ENCODE measurements around the gene VPS33B.
"Not testable (repeated sequence)": the region's sequence is repeated elsewhere in the genome, so short reads cannot be mapped to it uniquely, and the experiment has no call there.

The VPS33B gene

DNA sequence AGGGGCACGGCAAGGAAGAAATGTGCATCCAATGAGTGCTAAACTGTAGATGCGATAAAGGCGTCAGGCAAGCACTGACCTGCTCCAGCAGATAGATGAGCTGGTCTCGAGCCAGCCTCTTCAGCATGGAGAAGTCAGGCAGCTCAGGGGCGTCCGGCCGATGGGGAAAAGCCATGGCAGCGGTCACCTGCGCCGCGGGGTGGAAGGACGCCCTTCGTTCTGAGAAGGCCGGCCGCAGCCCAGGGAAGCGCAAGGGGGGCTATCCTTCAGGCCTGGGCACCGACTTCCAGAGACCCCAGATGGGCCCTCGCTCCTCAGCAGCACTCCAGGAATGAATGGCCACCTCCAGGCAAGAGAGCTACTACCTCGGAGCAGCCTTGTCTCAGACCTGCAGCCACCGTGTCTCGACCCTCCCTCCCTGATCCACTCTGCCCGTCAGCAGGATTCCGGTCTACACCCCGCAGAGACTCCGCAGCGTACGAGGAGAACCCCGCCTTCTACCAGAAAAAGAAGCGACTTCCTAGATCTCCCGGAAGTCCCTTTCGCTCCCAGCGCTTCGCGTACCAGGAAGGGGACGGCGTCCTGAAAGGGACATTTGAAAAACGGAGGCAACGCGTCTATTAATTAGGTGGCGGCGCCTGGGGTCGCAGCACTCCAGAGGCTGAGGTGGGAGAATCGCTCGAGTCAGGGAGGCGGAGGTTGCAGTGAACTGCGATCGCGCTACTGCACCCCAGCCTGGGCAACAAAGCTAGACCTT, at the start of gene VPS33B:
VPS33B (minus strand) TSS at position 520 of the 757 bp plus-strand sequence; CDS start at position 175, 345 bp downstream.
- peak; percentile 87 for DNase-seq (ENCODE audit: low spot score)

GRCh38 chr15:91072161-91072560, 49.8 kb upstream of the VPS33B start:
- DNase-seq (ENCODE audit: low spot score) = no peak

- no peak for DNase-seq (ENCODE audit: low spot score)
These were observed 48.5 kb upstream of the VPS33B start for GRCh38 chr15:91070872-91071271.

GRCh38 chr15:91068966-91069365, 46.6 kb upstream of the VPS33B start:
- no peak for DNase-seq (ENCODE audit: low spot score)

DNA sequence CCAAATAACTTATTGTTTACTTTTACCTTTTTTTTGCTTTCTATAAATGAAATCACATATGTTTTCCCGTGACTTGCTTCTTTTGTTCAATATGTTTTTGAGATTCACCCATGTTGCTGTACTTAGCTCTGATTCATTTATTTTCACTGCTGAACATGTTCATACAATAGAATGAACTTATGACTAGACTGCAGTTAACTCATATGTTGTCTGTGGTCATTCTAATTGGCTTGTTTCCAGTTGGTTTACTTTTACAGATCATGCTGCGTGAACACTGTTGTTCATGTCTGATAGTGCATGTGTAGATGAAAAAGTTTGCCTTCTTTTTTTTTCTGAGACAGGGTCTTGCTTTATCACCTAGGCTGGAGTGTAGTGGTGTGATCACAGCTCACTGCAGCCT, 46.0 kb upstream of the VPS33B start:
- DNase-seq (ENCODE audit: low spot score) = no peak

GRCh38 chr15:91067036-91067435, 44.6 kb upstream of the VPS33B start:
- DNase-seq (ENCODE audit: low spot score) = no peak

DNA sequence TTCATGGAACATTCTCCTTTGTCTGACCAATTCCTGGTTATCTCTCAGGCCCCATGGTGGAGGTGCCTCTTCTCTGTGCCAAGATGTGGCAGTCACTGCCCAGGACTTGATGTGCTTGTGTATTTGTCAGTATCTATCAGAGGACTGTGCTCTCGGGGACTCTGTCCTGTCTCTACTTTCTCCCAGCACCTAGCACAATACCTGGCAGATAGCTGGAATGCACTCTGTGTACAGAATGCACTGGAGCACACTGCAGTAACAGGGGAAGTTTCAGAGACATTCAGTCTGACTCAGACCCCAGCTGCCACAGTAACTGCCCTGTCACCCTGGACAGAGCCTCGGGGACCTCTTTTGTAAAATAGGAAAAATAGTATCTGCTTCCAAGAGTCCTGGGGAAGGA, 43.1 kb upstream of the VPS33B start:
- DNase-seq (ENCODE audit: low spot score) = no peak

- no peak for DNase-seq (ENCODE audit: low spot score)
These were observed 39.6 kb upstream of the VPS33B start for GRCh38 chr15:91061997-91062396.

DNA sequence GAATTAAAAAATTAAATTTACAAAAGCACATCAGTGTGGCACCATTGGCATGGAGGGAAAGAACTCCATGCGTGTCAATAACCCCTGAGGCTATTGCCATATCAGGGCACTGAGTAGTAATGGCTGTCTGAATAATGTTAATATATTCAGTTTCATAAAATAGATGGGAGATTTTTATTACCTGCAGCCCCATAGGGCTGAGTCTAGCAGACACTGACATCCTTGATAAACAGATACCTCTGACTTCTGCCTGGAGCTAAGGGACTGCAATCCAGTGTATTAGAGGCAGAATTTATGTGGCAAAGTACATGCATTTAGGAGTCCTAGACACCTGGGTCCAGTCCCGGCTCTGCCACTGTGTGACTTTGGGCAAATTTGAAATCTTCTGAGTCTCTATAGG, 38.8 kb upstream of the VPS33B start:
- no peak for DNase-seq (ENCODE audit: low spot score)

DNA sequence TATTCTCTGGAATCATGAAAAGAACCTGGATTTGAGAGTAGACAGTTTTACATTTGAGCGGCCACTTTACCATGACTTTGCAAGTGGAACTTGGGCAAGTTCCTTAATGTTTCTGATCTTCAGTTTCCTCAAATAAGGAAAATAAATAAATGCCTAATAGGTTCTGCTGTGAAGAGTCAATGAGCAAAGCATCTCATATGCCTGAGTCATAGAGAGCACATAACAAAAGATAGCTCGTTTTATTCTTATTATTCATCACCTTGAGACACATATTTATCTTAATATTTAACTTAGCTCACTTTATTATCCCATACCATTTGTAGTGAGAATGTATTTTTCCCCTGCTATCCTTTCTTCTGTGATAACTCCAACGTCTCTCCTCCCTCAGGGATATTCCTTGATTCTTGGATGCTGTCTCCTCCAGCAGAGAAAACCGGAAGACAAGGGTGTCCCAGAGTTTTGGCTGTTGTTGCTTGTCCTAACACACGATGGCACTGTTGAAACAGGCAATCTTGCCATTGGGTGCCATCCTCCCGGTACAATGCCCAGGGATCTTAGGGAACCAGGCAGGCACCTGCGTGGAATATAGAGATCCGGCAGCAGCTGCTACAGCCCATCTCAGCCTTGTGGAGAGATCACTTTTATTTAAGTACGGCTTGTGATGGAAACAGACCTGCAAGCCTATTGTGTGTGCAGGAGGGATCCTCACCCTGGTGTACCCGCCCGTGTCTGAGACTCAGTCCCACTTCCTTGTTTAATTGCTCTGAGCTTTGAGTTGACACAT, 33.3 kb upstream of the VPS33B start:
- DNase-seq (ENCODE audit: low spot score) = peak; percentile 78

DNA sequence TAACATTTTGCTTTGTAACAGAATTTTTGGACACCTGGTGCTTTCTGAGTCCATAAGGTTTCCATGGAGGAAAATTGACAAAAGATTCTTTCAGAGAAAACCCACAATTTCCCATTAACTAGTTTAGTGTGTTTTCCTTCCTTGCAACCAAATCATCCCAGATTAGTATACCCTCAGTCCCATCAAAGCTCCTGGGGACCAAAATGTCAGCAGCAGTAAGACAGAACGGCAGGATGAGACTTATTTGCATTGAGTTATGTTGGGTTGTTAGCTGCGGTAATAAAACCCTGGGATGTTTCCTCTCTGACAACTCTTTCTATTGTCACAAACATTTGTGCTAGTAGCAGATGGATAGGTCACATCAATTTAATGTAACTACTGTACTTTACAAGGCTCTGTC, 32.4 kb upstream of the VPS33B start:
- no peak for DNase-seq (ENCODE audit: low spot score)

DNA sequence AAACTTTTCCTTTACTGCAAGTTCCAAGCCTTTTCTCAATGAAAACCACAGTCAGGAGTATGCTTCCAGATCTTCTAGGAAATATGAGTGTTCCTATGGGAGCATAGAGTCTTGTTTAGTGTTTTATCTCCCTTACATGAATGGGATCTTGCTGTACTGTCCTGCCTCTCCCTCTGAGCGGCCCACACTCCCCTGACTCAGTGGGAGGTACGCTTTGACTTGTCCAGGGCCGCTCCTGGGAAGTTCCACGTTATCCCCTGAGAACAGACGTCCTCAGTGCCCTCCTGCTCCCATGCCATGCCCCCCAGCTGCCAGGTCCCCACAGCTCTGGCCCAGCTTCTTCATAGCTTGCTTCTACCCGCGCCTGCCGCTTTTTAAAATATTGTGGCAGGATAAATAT, 28.9 kb upstream of the VPS33B start:
- DNase-seq (ENCODE audit: low spot score) = no peak

GRCh38 chr15:91050128-91050455, 27.7 kb upstream of the VPS33B start:
- no peak for DNase-seq (ENCODE audit: low spot score)

- DNase-seq (ENCODE audit: low spot score) = peak; percentile 79
These were observed 27.2 kb upstream of the VPS33B start for GRCh38 chr15:91049378-91050127.

GRCh38 chr15:91047545-91048199, 25.3 kb upstream of the VPS33B start:
- no peak for DNase-seq (ENCODE audit: low spot score)

DNA sequence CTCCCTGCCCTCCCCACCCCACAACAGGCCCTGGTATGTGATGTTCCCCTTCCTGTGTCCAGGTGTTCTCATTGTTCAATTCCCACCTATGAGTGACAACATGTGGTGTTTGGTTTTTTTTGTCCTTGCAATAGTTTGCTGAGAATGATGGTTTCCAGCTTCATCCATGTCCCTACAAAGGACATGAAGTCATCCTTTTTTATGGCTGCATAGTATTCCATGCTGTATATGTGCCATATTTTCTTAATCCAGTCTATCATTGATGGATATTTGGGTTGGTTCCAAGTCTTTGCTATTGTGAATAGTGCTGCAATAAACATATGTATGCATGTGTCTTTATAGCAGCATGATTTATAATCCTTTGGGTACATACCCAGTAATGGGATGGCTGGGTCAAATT, 23.7 kb upstream of the VPS33B start:
- DNase-seq (ENCODE audit: low spot score) = not testable (repeated sequence)

DNA sequence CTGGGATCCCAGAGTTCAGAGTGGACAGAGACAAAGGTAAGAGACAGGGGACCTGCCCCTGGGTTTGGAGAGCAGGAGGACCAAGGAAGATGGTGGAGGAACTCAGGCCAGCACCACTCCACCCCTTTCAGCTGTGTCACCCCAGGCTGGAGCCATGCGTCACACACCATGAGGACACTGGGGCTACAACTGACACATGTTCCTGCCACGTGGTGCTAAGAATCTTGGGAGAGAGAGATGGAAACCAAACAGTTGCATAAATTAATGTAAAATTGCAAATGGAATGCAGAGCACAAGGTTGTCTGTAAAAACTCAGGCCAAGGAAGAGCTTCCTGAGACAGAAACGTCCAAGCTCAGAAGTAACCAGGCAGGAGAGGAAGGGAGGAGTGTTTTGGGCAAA, 22.7 kb upstream of the VPS33B start:
- no peak for DNase-seq (ENCODE audit: low spot score)

GRCh38 chr15:91043202-91043874, 20.9 kb upstream of the VPS33B start:
- no peak for DNase-seq (ENCODE audit: low spot score)

GRCh38 chr15:91040856-91041255, 18.5 kb upstream of the VPS33B start:
- DNase-seq (ENCODE audit: low spot score) = no peak

GRCh38 chr15:91039996-91040395, 17.6 kb upstream of the VPS33B start:
- no peak for DNase-seq (ENCODE audit: low spot score)

DNA sequence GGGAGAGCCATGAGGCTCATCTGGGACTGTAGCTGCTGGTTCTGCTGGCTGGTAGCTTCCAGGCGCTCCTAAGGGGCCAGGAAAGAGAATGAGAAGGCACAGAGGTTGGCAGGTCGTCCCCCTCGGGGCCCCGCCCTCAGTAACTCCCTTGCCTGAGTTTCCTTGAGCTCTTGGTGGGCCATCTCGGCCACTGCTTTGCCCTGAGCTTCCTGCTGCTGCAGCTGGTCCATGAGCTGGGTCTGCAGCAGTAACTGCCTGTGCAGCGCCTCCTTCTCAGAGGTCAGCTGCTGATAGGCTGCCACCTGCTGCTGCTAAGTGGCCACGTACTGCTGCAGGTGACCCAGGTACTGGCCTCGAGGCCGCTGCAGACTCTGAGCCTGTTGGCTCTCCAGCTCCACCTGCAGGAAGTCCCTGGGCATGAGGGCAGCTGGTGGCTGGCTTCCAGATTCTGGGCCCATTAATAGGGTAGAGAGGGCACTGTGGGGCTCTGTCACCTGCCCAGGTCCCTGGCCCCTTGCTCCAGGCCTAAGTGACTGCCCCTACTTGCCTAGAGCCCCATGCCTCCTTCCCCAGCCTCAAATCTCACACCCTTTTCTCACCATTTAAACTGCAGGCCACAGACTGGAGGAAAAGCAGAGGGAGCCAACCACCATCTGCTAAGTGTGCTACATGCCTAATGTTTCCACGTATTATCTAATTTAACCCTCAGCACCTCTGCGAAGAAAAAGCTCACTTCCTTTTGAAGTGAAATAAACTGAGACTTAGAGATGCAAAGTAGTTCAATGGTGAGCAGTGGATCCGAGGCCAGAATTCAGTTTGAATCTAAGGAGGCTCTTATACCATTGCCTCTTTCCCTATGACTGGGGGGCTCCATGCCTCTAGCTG, 10.8 kb upstream of the VPS33B start:
- DNase-seq (ENCODE audit: low spot score) = peak; percentile 82
